BLaER1 (cell line): Measurements from ENCODE around the gene BICD1.
A peak's percentile ranks its signal among the peaks of the same experiment; 100 is the strongest.

Source experiments
- H3K27ac ChIP-seq: shearing (Covaris generic); formaldehyde crosslinking; 2 replicates; pipeline ENCODE4 v1.8.1; 2022
- H3K27me3 ChIP-seq: shearing (Covaris generic); formaldehyde crosslinking; 2 replicates; pipeline ENCODE4 v1.8.1; 2022
- H3K36me3 ChIP-seq: shearing (Covaris generic); formaldehyde crosslinking; 2 replicates; pipeline ENCODE4 v1.8.1; 2022
- H3K4me1 ChIP-seq: shearing (Covaris generic); formaldehyde crosslinking; 2 replicates; pipeline ENCODE4 v1.8.1; 2022
- H3K4me2 ChIP-seq: shearing (Covaris generic); formaldehyde crosslinking; 2 replicates; pipeline ENCODE4 v1.8.1; 2022
- H3K4me3 ChIP-seq: shearing (Covaris generic); formaldehyde crosslinking; 2 replicates; pipeline ENCODE4 v1.8.1; 2022
- H3K9ac ChIP-seq: shearing (Covaris generic); formaldehyde crosslinking; 2 replicates; pipeline ENCODE4 v1.8.1; 2022
- H3K9me3 ChIP-seq: shearing (Covaris generic); formaldehyde crosslinking; 2 replicates; pipeline ENCODE4 v1.8.1; 2022
- H4K20me1 ChIP-seq: shearing (Covaris generic); formaldehyde crosslinking; 2 replicates; pipeline ENCODE4 v1.8.1; 2022
- Cebpa-rat ChIP-seq: shearing (Covaris generic); IDR thresholded peaks from 2 replicates; pipeline ENCODE4 v1.8.1; 2022

The BICD1 gene

DNA sequence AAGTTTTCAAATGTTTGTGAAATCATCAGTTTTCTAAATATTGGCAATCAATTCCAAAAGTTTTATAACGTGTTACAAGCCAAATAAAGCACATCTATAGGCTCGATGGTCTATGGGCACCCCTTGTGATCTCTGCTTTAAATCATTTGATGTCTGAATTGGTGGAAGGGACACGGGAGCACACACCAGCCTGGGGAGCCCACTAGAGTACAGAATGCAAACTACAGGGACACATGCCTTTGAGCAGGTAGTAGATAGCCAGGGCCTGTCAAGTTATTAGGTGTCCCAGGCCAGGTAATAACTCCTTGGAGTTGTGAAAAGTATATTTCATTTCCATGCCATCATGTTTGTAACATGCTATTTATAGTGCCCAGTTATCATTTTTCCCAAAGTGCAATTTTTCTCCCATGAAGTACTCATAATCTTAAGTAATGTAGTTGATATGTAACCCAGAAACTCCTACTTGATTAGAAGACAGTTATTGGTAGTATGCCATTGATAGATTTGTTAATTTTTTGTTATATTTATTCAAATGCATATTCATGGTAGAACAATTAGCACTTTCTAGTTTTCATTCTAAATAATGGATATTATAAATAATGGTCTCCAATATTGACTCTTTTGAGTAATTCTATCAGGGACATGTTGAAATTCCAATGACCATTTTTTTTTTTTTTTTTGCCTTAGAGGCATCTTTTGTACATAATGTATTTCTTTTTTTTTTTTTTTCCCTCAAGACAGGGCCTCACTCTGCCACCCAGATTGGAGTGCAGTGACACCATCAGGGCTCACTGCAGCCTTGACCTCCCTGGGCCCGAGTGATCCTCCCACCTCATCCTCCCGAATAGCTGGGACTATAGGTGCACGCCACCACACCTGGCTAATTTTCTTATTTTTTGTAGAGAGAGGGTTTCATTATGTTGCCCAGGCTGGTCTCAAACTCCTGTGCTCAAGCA lies 195.8 kb downstream of the BICD1 start:
- no peak for TF ChIP-seq Cebpa-rat
- Histone ChIP-seq H4K20me1 (no peaks in the 10 kb centered on the region), H3K9me3 (no peaks in the 10 kb centered on the region), H3K4me3 (no peak overlapping the region), H3K27ac (no peak overlapping the region), H3K4me1 (peaks cover 14% of the 10 kb centered on the region), H3K9ac (no peak overlapping the region), H3K27me3 (no peaks in the 10 kb centered on the region), H3K4me2 (peak overlapping the region; percentile 24), H3K36me3 (peaks cover 20% of the 10 kb centered on the region)

- H3K9me3 ChIP-seq: no peaks in the 10 kb centered on the region
- H3K4me1 ChIP-seq: peaks cover 14% of the 10 kb centered on the region
- H3K4me3 ChIP-seq: no peak overlapping the region
- no peak overlapping the region for H3K27ac ChIP-seq
- H3K9ac ChIP-seq: 0 out of 2 replicates have a peak overlapping the region, but pooled peaks have one; percentile 15
- H4K20me1 ChIP-seq: no peaks in the 10 kb centered on the region
- no peak for TF ChIP-seq Cebpa-rat
- no peaks in the 10 kb centered on the region for H3K27me3 ChIP-seq
- peaks cover 20% of the 10 kb centered on the region for H3K36me3 ChIP-seq
- H3K4me2 ChIP-seq: no peak overlapping the region
Measured at GRCh38 chr12:32303174-32303549, 196.5 kb downstream of the BICD1 start.

DNA sequence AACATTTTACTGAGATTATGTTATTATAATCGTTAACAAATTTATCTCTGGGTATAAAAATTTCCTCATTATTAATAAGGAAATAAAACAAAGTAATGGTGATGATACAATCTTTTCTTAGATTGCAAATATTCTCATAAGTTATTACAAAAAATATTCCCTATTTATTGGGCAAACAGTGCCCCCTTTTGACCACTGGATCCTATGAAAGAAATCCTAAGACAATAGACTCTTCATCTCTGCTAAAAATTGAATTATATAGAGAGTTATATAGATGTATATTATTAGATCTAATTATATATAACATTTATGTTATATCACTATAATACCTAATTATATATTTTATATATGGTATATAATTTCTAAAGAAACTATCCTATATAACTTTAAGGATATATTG lies 198.5 kb downstream of the BICD1 start:
- no peaks in the 10 kb centered on the region for H4K20me1 ChIP-seq
- no peaks in the 10 kb centered on the region for H3K9me3 ChIP-seq
- H3K4me2 ChIP-seq: no peak overlapping the region
- no peak overlapping the region for H3K27ac ChIP-seq
- H3K36me3 ChIP-seq: peaks cover 20% of the 10 kb centered on the region
- H3K27me3 ChIP-seq: no peaks in the 10 kb centered on the region
- H3K9ac ChIP-seq: no peak overlapping the region
- TF ChIP-seq Cebpa-rat: no peak
- peaks cover 14% of the 10 kb centered on the region for H3K4me1 ChIP-seq
- H3K4me3 ChIP-seq: no peak overlapping the region

GRCh38 chr12:32307326-32307725 lies 200.7 kb downstream of the BICD1 start:
- H3K4me2 ChIP-seq: no peak overlapping the region
- no peak for TF ChIP-seq Cebpa-rat
- H3K36me3 ChIP-seq: peaks cover 20% of the 10 kb centered on the region
- no peak overlapping the region for H3K4me3 ChIP-seq
- no peaks in the 10 kb centered on the region for H3K27me3 ChIP-seq
- no peaks in the 10 kb centered on the region for H3K9me3 ChIP-seq
- peaks cover 2% of the 10 kb centered on the region; the same call in 1 of the 2 replicates for H3K4me1 ChIP-seq
- H3K9ac ChIP-seq: no peak overlapping the region
- no peaks in the 10 kb centered on the region for H4K20me1 ChIP-seq
- no peak overlapping the region for H3K27ac ChIP-seq

DNA sequence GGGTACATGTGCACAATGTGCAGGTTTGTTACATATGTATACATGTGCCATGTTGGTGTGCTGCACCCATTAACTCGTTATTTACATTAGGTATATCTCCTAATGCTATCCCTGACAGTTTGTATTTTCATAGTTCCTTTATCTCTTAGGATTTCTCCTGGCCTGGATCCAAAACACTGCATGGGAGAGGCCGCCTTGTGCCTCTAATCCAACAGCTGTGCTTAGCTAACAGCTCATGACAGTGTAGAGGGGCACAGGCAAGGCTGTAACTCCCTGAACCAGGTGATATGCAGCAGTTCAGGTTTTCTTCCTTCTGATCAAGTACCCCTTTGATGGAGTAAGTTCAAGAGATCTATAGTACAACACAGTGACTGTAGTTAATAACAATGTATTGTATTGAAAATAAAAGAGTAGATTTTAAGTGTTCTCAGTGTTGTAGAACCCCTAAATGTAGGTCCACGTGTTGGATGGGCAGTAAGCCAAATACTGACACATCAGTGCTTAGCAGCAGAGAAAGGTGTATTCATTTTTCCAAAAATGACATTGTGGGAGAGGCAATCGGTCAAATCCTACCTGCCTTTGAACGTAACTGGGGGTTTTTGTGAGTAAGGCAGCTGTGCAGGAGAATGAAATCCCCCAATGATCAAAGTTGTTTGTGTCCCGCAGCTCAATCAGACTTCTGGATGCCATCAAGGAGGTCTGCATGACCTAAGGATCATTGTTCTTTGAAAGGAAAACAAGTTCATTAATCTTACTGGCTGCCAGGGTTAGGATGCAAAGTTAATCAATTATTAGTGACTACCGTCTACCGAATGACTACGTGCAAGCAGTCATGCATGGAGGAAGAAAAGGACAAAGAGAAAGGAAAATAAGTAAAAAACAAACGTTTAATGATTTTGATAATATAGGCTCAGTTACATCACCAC lies 203.4 kb downstream of the BICD1 start:
- H3K9ac ChIP-seq: no peak overlapping the region
- no peak overlapping the region for H3K4me3 ChIP-seq
- peaks cover 12% of the 10 kb centered on the region for H3K36me3 ChIP-seq
- no peak overlapping the region for H3K4me2 ChIP-seq
- no peak overlapping the region for H3K27ac ChIP-seq
- no peaks in the 10 kb centered on the region for H3K9me3 ChIP-seq
- no peaks in the 10 kb centered on the region for H3K4me1 ChIP-seq
- no peaks in the 10 kb centered on the region for H3K27me3 ChIP-seq
- H4K20me1 ChIP-seq: no peaks in the 10 kb centered on the region
- no peak for TF ChIP-seq Cebpa-rat

GRCh38 chr12:32312049-32312670 lies 205.5 kb downstream of the BICD1 start:
- no peaks in the 10 kb centered on the region for H4K20me1 ChIP-seq
- no peak overlapping the region for H3K4me2 ChIP-seq
- no peaks in the 10 kb centered on the region for H3K4me1 ChIP-seq
- H3K9ac ChIP-seq: no peak overlapping the region
- H3K27ac ChIP-seq: no peak overlapping the region
- H3K36me3 ChIP-seq: no peaks in the 10 kb centered on the region; the same call in 1 of the 2 replicates
- no peaks in the 10 kb centered on the region for H3K9me3 ChIP-seq
- TF ChIP-seq Cebpa-rat: no peak
- no peaks in the 10 kb centered on the region for H3K27me3 ChIP-seq
- no peak overlapping the region for H3K4me3 ChIP-seq

GRCh38 chr12:32322354-32322753 lies 215.7 kb downstream of the BICD1 start:
- Histone ChIP-seq H3K27ac (no peak overlapping the region), H3K27me3 (no peaks in the 10 kb centered on the region), H3K4me2 (no peak overlapping the region), H3K9ac (no peak overlapping the region), H3K9me3 (no peaks in the 10 kb centered on the region), H3K4me1 (no peaks in the 10 kb centered on the region), H3K36me3 (peaks cover 3% of the 10 kb centered on the region), H3K4me3 (no peak overlapping the region), H4K20me1 (no peaks in the 10 kb centered on the region)
- no peak for TF ChIP-seq Cebpa-rat

DNA sequence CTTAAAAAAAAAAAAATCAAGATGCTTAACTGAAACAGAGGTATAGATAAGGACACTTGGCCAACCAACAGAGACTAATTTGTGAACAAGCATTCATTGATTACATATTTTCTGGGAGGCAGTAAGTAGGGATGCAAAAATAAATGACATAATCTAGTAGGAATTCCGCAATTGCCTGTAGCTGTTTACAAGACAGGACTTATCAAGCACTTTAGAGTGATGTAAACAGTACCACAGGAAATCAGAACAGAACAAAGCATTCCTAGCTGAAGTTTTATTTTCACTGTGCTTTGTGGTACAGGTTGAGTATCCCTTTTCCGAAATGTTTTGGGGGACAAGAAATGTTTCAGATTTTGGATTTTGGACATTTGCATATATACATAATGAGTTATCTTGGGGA lies 224.5 kb downstream of the BICD1 start:
- Histone ChIP-seq H3K9me3 (no peaks in the 10 kb centered on the region), H4K20me1 (no peaks in the 10 kb centered on the region)

DNA sequence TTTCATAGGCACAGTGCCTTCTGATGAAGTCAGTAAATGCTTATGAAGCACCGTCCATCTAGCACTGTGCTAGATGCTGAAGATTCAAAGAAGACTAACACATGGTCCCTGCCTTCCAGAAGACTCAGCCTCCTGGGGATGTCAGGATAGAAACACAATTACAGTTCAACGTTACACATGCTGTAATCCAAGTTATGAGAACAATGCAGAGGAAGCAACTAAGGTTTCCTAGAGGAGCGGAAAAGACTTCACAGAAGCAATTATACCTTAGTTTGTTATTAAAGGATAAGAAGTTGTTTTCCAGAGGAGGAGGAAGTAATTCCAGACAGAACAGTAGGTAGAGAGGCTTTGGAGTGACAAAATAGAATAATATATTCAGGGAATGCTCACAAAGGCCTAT lies 225.8 kb downstream of the BICD1 start:
- Histone ChIP-seq H3K27ac (no peak overlapping the region), H3K36me3 (peaks cover 21% of the 10 kb centered on the region), H3K4me2 (no peak overlapping the region), H3K9ac (no peak overlapping the region), H3K9me3 (no peaks in the 10 kb centered on the region), H4K20me1 (no peaks in the 10 kb centered on the region), H3K27me3 (no peaks in the 10 kb centered on the region), H3K4me3 (no peak overlapping the region), H3K4me1 (no peaks in the 10 kb centered on the region)
- no peak for TF ChIP-seq Cebpa-rat

More for the DNA sequence above, 224.5 kb downstream of the BICD1 start:
- Histone ChIP-seq H3K27ac (no peak overlapping the region), H3K36me3 (peaks cover 24% of the 10 kb centered on the region), H3K4me1 (no peaks in the 10 kb centered on the region), H3K4me3 (no peak overlapping the region), H3K9ac (no peak overlapping the region), H3K4me2 (no peak overlapping the region), H3K27me3 (no peaks in the 10 kb centered on the region)
- TF ChIP-seq Cebpa-rat: no peak
